ENCODE results near the gene FASLG. TPM values are rescaled to one million over a fixed set of nuclear protein-coding genes. Genes with fewer than 3 reads are reported as not detected.

Gene FASLG, protein sequence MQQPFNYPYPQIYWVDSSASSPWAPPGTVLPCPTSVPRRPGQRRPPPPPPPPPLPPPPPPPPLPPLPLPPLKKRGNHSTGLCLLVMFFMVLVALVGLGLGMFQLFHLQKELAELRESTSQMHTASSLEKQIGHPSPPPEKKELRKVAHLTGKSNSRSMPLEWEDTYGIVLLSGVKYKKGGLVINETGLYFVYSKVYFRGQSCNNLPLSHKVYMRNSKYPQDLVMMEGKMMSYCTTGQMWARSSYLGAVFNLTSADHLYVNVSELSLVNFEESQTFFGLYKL
- not detected in 2 replicates for total RNA-seq

DNA sequence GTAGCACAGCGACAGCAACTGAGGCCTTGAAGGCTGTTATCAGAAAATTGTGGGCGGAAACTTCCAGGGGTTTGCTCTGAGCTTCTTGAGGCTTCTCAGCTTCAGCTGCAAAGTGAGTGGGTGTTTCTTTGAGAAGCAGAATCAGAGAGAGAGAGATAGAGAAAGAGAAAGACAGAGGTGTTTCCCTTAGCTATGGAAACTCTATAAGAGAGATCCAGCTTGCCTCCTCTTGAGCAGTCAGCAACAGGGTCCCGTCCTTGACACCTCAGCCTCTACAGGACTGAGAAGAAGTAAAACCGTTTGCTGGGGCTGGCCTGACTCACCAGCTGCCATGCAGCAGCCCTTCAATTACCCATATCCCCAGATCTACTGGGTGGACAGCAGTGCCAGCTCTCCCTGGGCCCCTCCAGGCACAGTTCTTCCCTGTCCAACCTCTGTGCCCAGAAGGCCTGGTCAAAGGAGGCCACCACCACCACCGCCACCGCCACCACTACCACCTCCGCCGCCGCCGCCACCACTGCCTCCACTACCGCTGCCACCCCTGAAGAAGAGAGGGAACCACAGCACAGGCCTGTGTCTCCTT, at the start of gene FASLG:
FASLG (plus strand) TSS at position 233 of the 583 bp plus-strand sequence; CDS start at position 332, 99 bp downstream.
- DNase-seq, result no peak
- ChIA-PET POLR2A (no interaction called here), CTCF (no interaction called here)
- TF ChIP-seq, protein P1, sequence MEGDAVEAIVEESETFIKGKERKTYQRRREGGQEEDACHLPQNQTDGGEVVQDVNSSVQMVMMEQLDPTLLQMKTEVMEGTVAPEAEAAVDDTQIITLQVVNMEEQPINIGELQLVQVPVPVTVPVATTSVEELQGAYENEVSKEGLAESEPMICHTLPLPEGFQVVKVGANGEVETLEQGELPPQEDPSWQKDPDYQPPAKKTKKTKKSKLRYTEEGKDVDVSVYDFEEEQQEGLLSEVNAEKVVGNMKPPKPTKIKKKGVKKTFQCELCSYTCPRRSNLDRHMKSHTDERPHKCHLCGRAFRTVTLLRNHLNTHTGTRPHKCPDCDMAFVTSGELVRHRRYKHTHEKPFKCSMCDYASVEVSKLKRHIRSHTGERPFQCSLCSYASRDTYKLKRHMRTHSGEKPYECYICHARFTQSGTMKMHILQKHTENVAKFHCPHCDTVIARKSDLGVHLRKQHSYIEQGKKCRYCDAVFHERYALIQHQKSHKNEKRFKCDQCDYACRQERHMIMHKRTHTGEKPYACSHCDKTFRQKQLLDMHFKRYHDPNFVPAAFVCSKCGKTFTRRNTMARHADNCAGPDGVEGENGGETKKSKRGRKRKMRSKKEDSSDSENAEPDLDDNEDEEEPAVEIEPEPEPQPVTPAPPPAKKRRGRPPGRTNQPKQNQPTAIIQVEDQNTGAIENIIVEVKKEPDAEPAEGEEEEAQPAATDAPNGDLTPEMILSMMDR (IDR thresholded peaks at IDR 0.05), result no peak
- Mint-ChIP-seq H3K9me3 (no peaks in the 10 kb centered on the region), H3K4me3 (no peak within 1 kb of the TSS), H3K4me1 (peaks cover 15% of the 10 kb centered on the region), H3K27me3 (peaks cover 9% of the 10 kb centered on the region), H3K36me3 (ENCODE audit: low read depth) (no peaks in the 10 kb centered on the region), H3K27ac (no peak within 1 kb of the TSS)
- intact Hi-C loops (cut with micrococcal nuclease), result no loop called here
- no peak for ATAC-seq (ENCODE audit: low read depth)

DNA sequence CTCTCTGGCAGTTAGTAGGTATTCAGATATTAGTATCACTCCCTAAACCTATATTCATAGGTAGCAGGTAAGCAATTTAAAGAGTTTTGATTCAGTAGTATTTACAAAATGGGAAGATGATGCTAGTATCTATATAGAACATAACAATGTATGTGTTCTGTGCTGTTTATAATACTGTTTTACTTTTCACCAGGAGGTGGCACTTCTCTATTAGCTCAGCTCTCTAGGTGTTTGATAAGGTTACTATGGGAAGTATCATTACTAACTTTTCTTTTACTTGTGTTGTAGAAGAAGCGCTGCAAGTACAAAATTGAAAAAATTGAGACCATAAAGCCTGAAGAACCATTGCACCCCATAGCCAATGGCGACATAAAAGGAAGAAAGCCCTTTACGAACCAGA, 49.4 kb upstream of the FASLG start:
- intact Hi-C loops (cut with micrococcal nuclease), result loop anchor here (1.0 kb wide), 1 partner anchor 110 kb away; no protein-coding TSS in a partner anchor
- Mint-ChIP-seq H3K27me3 (no peaks in the 10 kb centered on the region), H3K4me3 (no peak overlapping the region), H3K4me1 (no peaks in the 10 kb centered on the region), H3K36me3 (ENCODE audit: low read depth) (peaks cover 52% of the 10 kb centered on the region), H3K9me3 (no peaks in the 10 kb centered on the region), H3K27ac (no peak overlapping the region)
- CTCF ChIA-PET, result interaction anchor here (0.9 to 5.7 kb wide), 4 partner anchors 9 to 117 kb away, joined by 3 to 76 read pairs (median 10); no protein-coding TSS in a partner anchor
- POLR2A ChIA-PET, result no interaction called here
- no peak for DNase-seq
- TF ChIP-seq, protein P1 (IDR thresholded peaks at IDR 0.05), result no peak
- peak; percentile 25 for ATAC-seq (ENCODE audit: low read depth)

DNA sequence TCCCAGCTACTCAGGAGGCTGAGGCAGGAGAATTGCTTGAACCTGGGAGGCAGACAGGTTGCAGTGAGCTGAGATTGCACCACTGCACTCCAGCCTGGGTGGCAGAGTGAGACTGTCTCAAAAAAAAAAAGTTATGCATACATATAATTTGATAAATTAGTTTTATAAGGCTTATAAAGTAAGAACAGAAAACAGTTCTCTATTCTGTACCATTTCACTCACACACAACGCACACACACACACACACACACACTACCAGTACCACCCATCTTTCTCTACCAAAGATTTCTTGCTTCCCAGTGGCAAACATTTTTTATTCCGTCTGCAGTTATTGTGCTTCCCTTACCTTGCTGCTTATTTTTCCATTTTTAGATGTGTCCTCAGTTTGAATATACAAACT, 46.4 kb upstream of the FASLG start:
- no peaks in the 10 kb centered on the region for H3K27me3 Mint-ChIP-seq
- peaks cover 33% of the 10 kb centered on the region for H3K36me3 Mint-ChIP-seq (ENCODE audit: low read depth)
- ChIA-PET CTCF (no interaction called here), POLR2A (no interaction called here)
- no peaks in the 10 kb centered on the region for H3K9me3 Mint-ChIP-seq
- no peak overlapping the region for H3K4me3 Mint-ChIP-seq
- DNase-seq, result no peak
- TF ChIP-seq, protein P1 (IDR thresholded peaks at IDR 0.05), result no peak
- H3K27ac Mint-ChIP-seq, result no peak overlapping the region
- no peak for ATAC-seq (ENCODE audit: low read depth)
- intact Hi-C loops (cut with micrococcal nuclease), result no loop called here
- no peaks in the 10 kb centered on the region for H3K4me1 Mint-ChIP-seq

DNA sequence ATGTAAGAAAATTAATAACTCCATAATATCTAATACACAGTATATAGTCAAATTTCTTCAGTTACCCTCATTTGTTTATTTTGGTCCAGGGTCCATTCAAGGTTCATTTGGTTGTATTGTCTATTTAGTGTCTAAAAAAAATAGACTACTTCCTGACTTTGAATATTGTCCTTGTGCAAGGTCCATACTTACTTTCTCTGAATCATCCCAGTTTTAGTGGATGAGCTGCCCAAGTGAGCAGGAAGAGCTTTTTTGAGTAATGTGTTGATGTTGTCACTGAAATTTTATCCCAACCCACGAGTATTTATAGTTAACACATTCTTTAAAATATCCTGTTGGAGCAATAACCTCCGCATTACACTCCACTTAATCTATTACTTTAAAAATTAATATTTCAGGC, 45.6 kb upstream of the FASLG start:
- no peaks in the 10 kb centered on the region for H3K9me3 Mint-ChIP-seq
- ChIA-PET CTCF (no interaction called here), POLR2A (no interaction called here)
- H3K4me3 Mint-ChIP-seq, result no peak overlapping the region
- TF ChIP-seq, protein P1 (IDR thresholded peaks at IDR 0.05), result no peak
- intact Hi-C loops (cut with micrococcal nuclease), result no loop called here
- ATAC-seq (ENCODE audit: low read depth) (no peak), DNase-seq (no peak)
- H3K27ac Mint-ChIP-seq, result no peak overlapping the region
- peaks cover 31% of the 10 kb centered on the region for H3K36me3 Mint-ChIP-seq (ENCODE audit: low read depth)
- no peaks in the 10 kb centered on the region for H3K27me3 Mint-ChIP-seq
- H3K4me1 Mint-ChIP-seq, result no peaks in the 10 kb centered on the region

DNA sequence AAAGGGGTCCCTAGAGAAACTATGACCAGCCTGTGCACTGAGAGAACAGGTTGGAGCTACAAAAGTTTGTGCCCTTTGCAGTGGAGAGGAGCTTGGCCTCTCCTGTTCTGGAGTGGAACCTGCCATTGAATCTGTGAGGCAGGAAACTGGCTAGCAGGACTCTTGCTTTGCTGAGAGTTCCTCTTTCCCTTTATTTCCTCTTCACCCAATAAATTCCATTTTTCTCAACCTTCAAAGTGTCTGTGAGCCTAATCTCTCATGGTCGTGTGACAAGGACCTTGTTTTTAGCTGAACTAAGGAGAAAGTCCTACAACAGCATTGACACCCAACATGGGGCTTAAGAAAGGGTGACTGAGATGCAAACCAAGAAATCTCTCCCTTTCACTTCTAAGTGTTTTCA, 42.7 kb upstream of the FASLG start:
- H3K9me3 Mint-ChIP-seq, result peaks cover 13% of the 10 kb centered on the region
- no peak overlapping the region for H3K27ac Mint-ChIP-seq
- intact Hi-C loops (cut with micrococcal nuclease), result no loop called here
- H3K27me3 Mint-ChIP-seq, result no peaks in the 10 kb centered on the region
- no peak for DNase-seq
- no peaks in the 10 kb centered on the region for H3K4me1 Mint-ChIP-seq
- POLR2A ChIA-PET, result no interaction called here
- peaks cover 8% of the 10 kb centered on the region for H3K36me3 Mint-ChIP-seq (ENCODE audit: low read depth)
- ATAC-seq (ENCODE audit: low read depth), result no peak
- TF ChIP-seq, protein P1 (IDR thresholded peaks at IDR 0.05), result no peak
- CTCF ChIA-PET, result no interaction called here
- H3K4me3 Mint-ChIP-seq, result no peak overlapping the region

Measured in activated B cell treated with CpG ODN at 0.5 μM for 24 hours (primary cell).